PC-3 (cell line): ENCODE measurements around the gene GPR152. TPM values are rescaled to one million over a fixed set of nuclear protein-coding genes. Genes with fewer than 3 reads are reported as not detected.

Source experiments
- ATAC-seq: fragments of 200-7000 bp; cut with Tn5 transposase; 2 replicates; pipeline ENCODE4 v1.9.1; 2020; ENCODE audit warnings: mild to moderate bottlenecking, moderate library complexity
- BruUV-seq: library from RNA; stranded (reverse); fragments of 400-500 nt; replicated peaks from 2 replicates; lab custom pipeline; 2021; lab: Mats Ljungman, UMichigan
- CTCF ChIA-PET: fragments of 300-600 bp; sonication (Branson Sonifier 250); formaldehyde crosslinking; loops from one replicate; lab custom pipeline; 2022; ENCODE audit warnings: antibody characterized with exemption; lab: Charles Lee
- POLR2A ChIA-PET: fragments of 300-600 bp; sonication (Branson Sonifier 250); formaldehyde crosslinking; loops from one replicate; lab custom pipeline; 2022; ENCODE audit warnings: antibody characterized with exemption; ENCODE audit not compliant: unreplicated experiment; lab: Charles Lee
- DNase-seq: peaks from one replicate; pipeline ENCODE4 v3.0.0-alpha.2; 2015
- H2AFZ ChIP-seq: fragments of 300-600 bp; sonication (generic); 2 replicates; pipeline ENCODE4 v1.6.0; 2016; ENCODE audit warnings: antibody characterized with exemption, low read length
- H3F3A ChIP-seq: fragments of 300-600 bp; sonication (generic); one replicate; pipeline ENCODE4 v1.6.0; 2017; ENCODE audit warnings: antibody characterized with exemption, low read length, control low read depth, mild to moderate bottlenecking; ENCODE audit not compliant: unreplicated experiment
- H3K27ac ChIP-seq: fragments of 300-600 bp; sonication (generic); 2 replicates; pipeline ENCODE4 v1.5.1; 2016; ENCODE audit warnings: mild to moderate bottlenecking, low read length
- H3K27me3 ChIP-seq: fragments of 300-600 bp; sonication (generic); 2 replicates; pipeline ENCODE4 v1.6.1; 2016; ENCODE audit warnings: low read length, mixed read lengths
- H3K36me3 ChIP-seq: fragments of 300-600 bp; sonication (generic); 2 replicates; pipeline ENCODE4 v1.6.1; 2016; ENCODE audit warnings: low read depth, mixed run types, low read length, mixed read lengths
- H3K4me1 ChIP-seq: fragments of 300-600 bp; sonication (generic); 2 replicates; pipeline ENCODE4 v1.5.1; 2016; ENCODE audit warnings: low read length; ENCODE audit not compliant: insufficient read depth
- H3K4me2 ChIP-seq: fragments of 300-600 bp; sonication (generic); 2 replicates; pipeline ENCODE4 v1.6.0; 2016; ENCODE audit warnings: low read length
- H3K4me3 ChIP-seq: fragments of 300-600 bp; sonication (generic); 2 replicates; pipeline ENCODE4 v1.5.1; 2016; ENCODE audit warnings: mild to moderate bottlenecking, low read length, mixed read lengths
- H3K79me2 ChIP-seq: fragments of 300-600 bp; sonication (generic); 2 replicates; pipeline ENCODE4 v1.6.1; 2017; ENCODE audit warnings: low read length, mixed read lengths
- H3K9ac ChIP-seq: fragments of 300-600 bp; sonication (generic); 2 replicates; pipeline ENCODE4 v1.6.0; 2016; ENCODE audit warnings: mild to moderate bottlenecking, low read length
- H3K9me2 ChIP-seq: fragments of 300-600 bp; sonication (generic); replicated peaks from 2 replicates; pipeline ENCODE4 v1.6.1; 2016; ENCODE audit warnings: mixed run types, low read length, mixed read lengths
- H3K9me3 ChIP-seq: fragments of 300-600 bp; sonication (generic); 2 replicates; pipeline ENCODE4 v1.6.1; 2016; ENCODE audit warnings: low read length, mixed read lengths
- H4K20me1 ChIP-seq: fragments of 300-600 bp; sonication (generic); 2 replicates; pipeline ENCODE4 v1.6.1; 2016; ENCODE audit warnings: low read length, mixed read lengths
- CTCF ChIP-seq: fragments of 300-600 bp; sonication (generic); conservative IDR thresholded peaks from 2 replicates; pipeline ENCODE4 v1.5.1; 2017; ENCODE audit warnings: antibody characterized with exemption, low read depth, mild to moderate bottlenecking, low read length
- EZH2 ChIP-seq: fragments of 300-600 bp; sonication (generic); IDR thresholded peaks from one replicate; pipeline ENCODE4 v1.6.1; 2017; ENCODE audit warnings: antibody characterized with exemption, mild to moderate bottlenecking, low read length; ENCODE audit not compliant: unreplicated experiment
- EZH2phosphoT487 ChIP-seq: fragments of 300-600 bp; sonication (generic); IDR thresholded peaks from 2 replicates; pipeline ENCODE4 v1.6.1; 2018; ENCODE audit warnings: mild to moderate bottlenecking, antibody characterized with exemption, low read length, borderline replicate concordance
- intact Hi-C: fragments of 100-400 bp; cut with micrococcal nuclease; formaldehyde crosslinking; loops from 2 replicates; pipeline ENCODE4 v1.9.0; 2023
- total RNA-seq: library from RNA; depleted of rRNA; stranded (reverse); fragments of >200 nt; gene quantifications from 2 replicates; pipeline ENCODE4 v1.2.3, GENCODE V29; 2014

Gene GPR152
- total RNA-seq, 1 experiment from 2014 or later, result not detected

- intact Hi-C loops, result no loop called here
- no peak for ATAC-seq
Measured at GRCh38 chr11:67410984-67411784, 41.3 kb downstream of the GPR152 start.

GRCh38 chr11:67410369-67410831 is 42.1 kb downstream of the GPR152 start:
- Histone ChIP-seq H3K4me2 (no peak overlapping the region), H3K9me3 (no peaks in the 10 kb centered on the region), H3K9me2 (no peaks in the 10 kb centered on the region), H3K4me3 (no peak overlapping the region), H3K27me3 (no peaks in the 10 kb centered on the region), H3K9ac (no peak overlapping the region), H3K79me2 (no peaks in the 10 kb centered on the region), H3K4me1 (no peaks in the 10 kb centered on the region; the same call in 1 of the 2 replicates), H4K20me1 (no peaks in the 10 kb centered on the region), H3K27ac (no peak overlapping the region), H3K36me3 (no peaks in the 10 kb centered on the region), H3F3A (no peaks in the 10 kb centered on the region), H2AFZ (no peak overlapping the region)
- no peak for DNase-seq
- no peak for TF ChIP-seq CTCF
- no peak for TF ChIP-seq EZH2phosphoT487
- no peak for TF ChIP-seq EZH2
- no peak for ATAC-seq
- intact Hi-C loops, result no loop called here
- ChIA-PET CTCF (no interaction called here), POLR2A (no interaction called here)
- BruUV-seq, result no TSS peak

More at GRCh38 chr11:67410984-67411784, 41.3 kb downstream of the GPR152 start:
- Histone ChIP-seq H3K27ac (no peak overlapping the region), H3K9me3 (no peaks in the 10 kb centered on the region), H3K4me2 (no peak overlapping the region), H3F3A (no peaks in the 10 kb centered on the region), H3K4me3 (no peak overlapping the region), H3K79me2 (no peaks in the 10 kb centered on the region), H3K36me3 (no peaks in the 10 kb centered on the region), H3K27me3 (no peaks in the 10 kb centered on the region), H2AFZ (no peak overlapping the region), H3K9ac (no peak overlapping the region), H3K4me1 (no peaks in the 10 kb centered on the region; the same call in 1 of the 2 replicates), H3K9me2 (no peaks in the 10 kb centered on the region), H4K20me1 (no peaks in the 10 kb centered on the region)
- no peak for DNase-seq
- CTCF ChIA-PET, result no interaction called here
- BruUV-seq, result no TSS peak
- TF ChIP-seq EZH2phosphoT487 (no peak), CTCF (no peak), EZH2 (no peak)
- POLR2A ChIA-PET, result no interaction called here

- no TSS peak for BruUV-seq
- DNase-seq, result peak; percentile 53
- intact Hi-C loops, result no loop called here
Measured at GRCh38 chr11:67409781-67410368, 42.7 kb downstream of the GPR152 start.

More at GRCh38 chr11:67409781-67410368, 42.7 kb downstream of the GPR152 start:
- no peak for TF ChIP-seq EZH2
- no peak for TF ChIP-seq CTCF
- TF ChIP-seq EZH2phosphoT487, result no peak
- Histone ChIP-seq H4K20me1 (no peaks in the 10 kb centered on the region), H3K9me2 (no peaks in the 10 kb centered on the region), H3K4me3 (no peak overlapping the region), H3K27me3 (no peaks in the 10 kb centered on the region), H2AFZ (no peak overlapping the region), H3K9ac (no peak overlapping the region), H3K79me2 (no peaks in the 10 kb centered on the region), H3K4me1 (no peaks in the 10 kb centered on the region; the same call in 1 of the 2 replicates), H3F3A (no peaks in the 10 kb centered on the region), H3K36me3 (no peaks in the 10 kb centered on the region), H3K4me2 (no peak overlapping the region), H3K27ac (no peak overlapping the region), H3K9me3 (no peaks in the 10 kb centered on the region)
- ChIA-PET CTCF (no interaction called here), POLR2A (no interaction called here)
- ATAC-seq, result peak; percentile 44
